B cell (primary cell): Measurements from ENCODE around the gene SEMA3G. TPM values are rescaled to one million over a fixed set of nuclear protein-coding genes. Genes with fewer than 3 reads are reported as not detected.

ENCODE experiments used
- ATAC-seq: fragments of 200-7000 bp; cut with Tn5 transposase; one replicate; pipeline ENCODE4 v1.10.0; 2021; ENCODE audit warnings: low read depth, mild to moderate bottlenecking, moderate number of reproducible peaks, moderate library complexity
- CTCF ChIA-PET: fragments of 350-600 bp; sonication (Branson Sonifier 250); formaldehyde crosslinking; loops from one replicate; lab custom pipeline; 2021; ENCODE audit warnings: antibody characterized with exemption, inconsistent platforms; lab: Charles Lee
- POLR2A ChIA-PET: fragments of 350-600 bp; sonication (Branson Sonifier 250); formaldehyde crosslinking; loops from one replicate; lab custom pipeline; 2021; ENCODE audit warnings: antibody characterized with exemption; lab: Charles Lee
- DNase-seq: peaks from one replicate; pipeline ENCODE4 v3.0.0; 2013
- H2AFZ ChIP-seq: 2 replicates; pipeline ENCODE4 v1.6.1; 2012; ENCODE audit warnings: mild to moderate bottlenecking, low read depth, low read length; ENCODE audit not compliant: insufficient read depth, poor library complexity, severe bottlenecking
- H3K27ac ChIP-seq, 2 donors: 1 replicate in 1 of 2; 2 replicates in 1 of 2; pipeline ENCODE4 v1.5.1; 2012 to 2013; ENCODE audit warnings: low read length in 2 of 2, mild to moderate bottlenecking in 2 of 2, moderate library complexity in 1 of 2
- H3K27me3 ChIP-seq, 4 experiments: fragments of 200-600 bp in 1 of 4; sonication (generic) in 1 of 4; replicated peaks in 1 of 4; 1 replicate in 2 of 4; 2 replicates in 2 of 4; pipeline versions ENCODE4 v1.6.1 to v1.7.0; 2013 to 2016; ENCODE audit warnings: low read length in 3 of 4, mild to moderate bottlenecking in 2 of 4, mixed read lengths in 1 of 4, moderate library complexity in 1 of 4; ENCODE audit not compliant: insufficient read depth in 4 of 4, control insufficient read depth in 3 of 4; ENCODE audit errors: control extremely low read depth in 1 of 4
- H3K36me3 ChIP-seq, 2 experiments: replicated peaks in 1 of 2; 1 replicate in 1 of 2; 2 replicates in 1 of 2; pipeline versions ENCODE4 v1.6.1 to v1.7.1; 2013; ENCODE audit warnings: low read length in 1 of 2; ENCODE audit not compliant: insufficient read depth in 2 of 2, control insufficient read depth in 1 of 2; ENCODE audit errors: control extremely low read depth in 1 of 2, extremely low read depth in 1 of 2
- H3K4me1 ChIP-seq, 2 donors: fragments of 200-600 bp in 1 of 2; sonication (generic) in 1 of 2; 1 replicate in 1 of 2; 2 replicates in 1 of 2; pipeline versions ENCODE4 v1.5.1 to v1.6.1; 2013 to 2017; ENCODE audit warnings: low read length in 2 of 2; ENCODE audit not compliant: control insufficient read depth in 2 of 2, insufficient read depth in 2 of 2
- H3K4me2 ChIP-seq: replicated peaks from 2 replicates; pipeline ENCODE3; 2012; ENCODE audit warnings: mild to moderate bottlenecking, low read depth, low read length; ENCODE audit not compliant: poor library complexity, severe bottlenecking
- H3K4me3 ChIP-seq, 5 experiments: fragments of 200-600 bp in 1 of 5; sonication (generic) in 1 of 5; 1 replicate in 3 of 5; 2 replicates in 2 of 5; pipeline versions ENCODE4 v1.5.1 to v1.7.0; 2011 to 2016; ENCODE audit warnings: low read length in 4 of 5, mild to moderate bottlenecking in 4 of 5, low read depth in 2 of 5, control low read depth in 1 of 5, moderate library complexity in 1 of 5; ENCODE audit not compliant: insufficient read depth in 1 of 5; ENCODE audit errors: control extremely low read depth in 1 of 5, extremely low read depth in 1 of 5
- H3K79me2 ChIP-seq: fragments of 200-600 bp; sonication (generic); one replicate; pipeline ENCODE4 v1.6.0; 2016; ENCODE audit warnings: low read length; ENCODE audit not compliant: control insufficient read depth, insufficient read depth
- H3K9ac ChIP-seq: fragments of 200-600 bp; sonication (generic); 2 replicates; pipeline ENCODE4 v1.6.1; 2017; ENCODE audit warnings: mild to moderate bottlenecking, low read length, moderate library complexity
- H3K9me3 ChIP-seq, 3 donors: one replicate each; pipeline versions ENCODE4 v1.6.1 to v1.7.1; 2013; ENCODE audit warnings: low read length in 2 of 3; ENCODE audit not compliant: control insufficient read depth in 2 of 3, insufficient read depth in 1 of 3; ENCODE audit errors: control extremely low read depth in 1 of 3
- H4K20me1 ChIP-seq: 2 replicates; pipeline ENCODE4 v1.6.0; 2012; ENCODE audit warnings: mild to moderate bottlenecking, low read length; ENCODE audit not compliant: insufficient read depth, control insufficient read depth, poor library complexity, severe bottlenecking
- H3K27ac Mint-ChIP-seq: one replicate; pipeline ENCODE4 v1.8.0; 2021; ENCODE audit warnings: mixed read lengths
- H3K27me3 Mint-ChIP-seq: one replicate; pipeline ENCODE4 v1.8.0; 2021; ENCODE audit warnings: mixed read lengths
- H3K4me1 Mint-ChIP-seq: one replicate; pipeline ENCODE4 v1.8.0; 2021; ENCODE audit warnings: mixed read lengths
- H3K4me3 Mint-ChIP-seq: one replicate; pipeline ENCODE4 v1.8.0; 2021; ENCODE audit warnings: mixed read lengths
- H3K9me3 Mint-ChIP-seq: one replicate; pipeline ENCODE4 v1.8.0; 2022; ENCODE audit warnings: mixed read lengths; ENCODE audit not compliant: insufficient read depth
- CTCF ChIP-seq: fragments of 200-600 bp; IDR thresholded peaks from one replicate; pipeline ENCODE4 v1.8.0; 2022; ENCODE audit warnings: antibody characterized with exemption, mild to moderate bottlenecking
- EZH2 ChIP-seq: IDR thresholded peaks from 2 replicates; pipeline ENCODE4 v1.6.1; 2012; ENCODE audit warnings: borderline replicate concordance, low read depth, mild to moderate bottlenecking, moderate library complexity, low read length; ENCODE audit not compliant: insufficient read depth, poor library complexity, severe bottlenecking
- WGBS: methylation state at CpG from one replicate; pipeline ENCODE4 v1.1.5; 2013; ENCODE audit warnings: missing lambda C conversion rate; ENCODE audit not compliant: insufficient coverage; 5-methylcytosine and 5-hydroxymethylcytosine counted together
- intact Hi-C: fragments of 100-400 bp; cut with micrococcal nuclease; formaldehyde crosslinking; loops from one replicate; pipeline ENCODE4 v1.10.0; 2022
- polyA plus RNA-seq: library from polyadenylated mRNA; depleted of rRNA; stranded (reverse); fragments of >200 nt; gene quantifications from 2 replicates; pipeline ENCODE4 v1.2.3, GENCODE V29; 2012
- total RNA-seq, 2 donors: library from RNA; stranded (reverse); fragments of 120-200 nt in 1 of 2; gene quantifications; 1 replicate in 1 of 2; 2 replicates in 1 of 2; pipeline versions ENCODE4 v1.2.3 to v1.2.4, GENCODE V29; 2013 to 2022

The SEMA3G gene
- total and polyA plus RNA-seq, 2 donors (not counting 1 experiment from before 2014, with no cell fraction given) = 0.10 to 0.42 TPM

GRCh38 chr3:52440671-52441070 is 4.2 kb downstream of the SEMA3G start:
- Histone ChIP-seq H3K4me1 (peaks cover 0 to 8% of the 10 kb centered on the region in 2 donors), H3K4me3 (no peak overlapping the region), H3K4me2 (no peak overlapping the region), H3K36me3 (no peaks in the 10 kb centered on the region), H4K20me1 (no peaks in the 10 kb centered on the region), H3K79me2 (no peaks in the 10 kb centered on the region), H3K27ac (no peak overlapping the region), H3K27me3 (no peaks in the 10 kb centered on the region), H3K9me3 (no peaks in the 10 kb centered on the region), H2AFZ (no peak overlapping the region), H3K9ac (no peak overlapping the region)
- no peak for TF ChIP-seq CTCF
- no peak for TF ChIP-seq EZH2
- ATAC-seq (no peak), DNase-seq (no peak)
- Mint-ChIP-seq H3K27me3 (no peaks in the 10 kb centered on the region), H3K4me1 (peaks cover 3% of the 10 kb centered on the region), H3K9me3 (no peaks in the 10 kb centered on the region), H3K27ac (no peak overlapping the region), H3K4me3 (no peak overlapping the region)
- 95% methylated on average over 13 of the region's 14 CpGs for whole genome bisulfite sequencing
- intact Hi-C loops = no loop called here
- CTCF ChIA-PET = no interaction called here
- POLR2A ChIA-PET = no interaction called here

- no peak overlapping the region for H3K27ac ChIP-seq
- no peak overlapping the region for H3K27ac Mint-ChIP-seq
- H3K36me3 ChIP-seq = no peaks in the 10 kb centered on the region
- no peaks in the 10 kb centered on the region for H3K27me3 ChIP-seq
- no peak overlapping the region for H3K4me3 Mint-ChIP-seq
- H3K4me2 ChIP-seq = no peak overlapping the region
- ATAC-seq = no peak
- intact Hi-C loops = no loop called here
- H3K4me1 Mint-ChIP-seq = peaks cover 3% of the 10 kb centered on the region
- H2AFZ ChIP-seq = no peak overlapping the region
- no peak for DNase-seq
- POLR2A ChIA-PET = no interaction called here
- TF ChIP-seq EZH2 (no peak), CTCF (no peak)
- no peaks in the 10 kb centered on the region for H4K20me1 ChIP-seq
- CTCF ChIA-PET = no interaction called here
- H3K9ac ChIP-seq = no peak overlapping the region
- WGBS = 96% methylated on average over 12 of the region's 12 CpGs
- H3K9me3 ChIP-seq = no peaks in the 10 kb centered on the region
- peaks cover 0 to 6% of the 10 kb centered on the region in 2 donors for H3K4me1 ChIP-seq
- no peaks in the 10 kb centered on the region for H3K9me3 Mint-ChIP-seq
- no peaks in the 10 kb centered on the region for H3K79me2 ChIP-seq
- no peak overlapping the region for H3K4me3 ChIP-seq
- no peaks in the 10 kb centered on the region for H3K27me3 Mint-ChIP-seq
Measured at GRCh38 chr3:52440249-52440551, 4.7 kb downstream of the SEMA3G start.
